HG02884 (cell line): ENCODE data around the gene PSPN.

Experiments
- ATAC-seq: cut with Tn5 transposase; IDR thresholded peaks from one replicate; pipeline ENCODE4 v1.9.1; 2021; ENCODE audit warnings: mild to moderate bottlenecking, moderate library complexity; ENCODE audit not compliant: unreplicated experiment

The PSPN gene

DNA sequence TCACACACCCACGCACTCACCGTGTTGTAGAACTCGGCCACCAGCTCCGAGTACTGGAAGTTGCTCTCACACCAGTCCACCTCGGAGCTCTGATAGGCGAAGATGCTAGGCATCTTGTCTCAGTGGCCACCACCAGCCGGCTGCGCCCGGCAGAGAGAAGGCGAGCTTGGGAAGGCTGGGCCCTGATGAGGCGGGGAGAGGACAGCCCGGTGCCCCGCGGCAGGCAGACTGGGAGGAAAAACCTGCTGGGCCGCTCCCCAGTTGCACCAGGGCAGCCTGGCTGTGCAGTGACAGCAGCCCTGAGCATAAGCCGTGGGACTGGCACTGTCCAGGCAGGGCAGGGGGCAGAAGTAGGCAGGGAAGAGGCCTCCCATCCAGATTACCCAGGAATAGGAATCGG is 42.3 kb downstream of the PSPN start, which contains the start of gene ACER1:
TSS of gene ACER1 (minus strand) at position 174 of the 400 bp plus-strand sequence. CDS start at position 113, 61 bp downstream.
- no peak for ATAC-seq

DNA sequence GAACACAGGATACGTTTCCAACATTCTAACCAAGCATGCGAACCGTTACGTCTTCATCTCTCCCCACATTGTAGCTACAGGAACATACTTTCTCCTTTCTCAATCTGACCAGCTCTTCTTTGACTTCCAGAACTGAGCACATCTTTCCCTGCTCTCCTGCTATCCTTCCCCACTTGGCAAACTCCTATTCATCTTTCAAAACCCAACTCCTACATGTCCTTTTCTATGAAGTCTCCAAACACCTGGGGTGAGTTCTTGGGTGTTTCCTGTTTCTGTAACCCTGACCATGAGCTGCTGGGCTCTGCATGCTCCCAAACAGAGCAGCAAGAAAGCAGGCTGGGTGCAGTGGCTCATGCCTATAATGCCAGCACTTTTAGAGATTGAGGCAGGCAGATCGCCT is 48.9 kb downstream of the PSPN start:
- ATAC-seq: no peak

DNA sequence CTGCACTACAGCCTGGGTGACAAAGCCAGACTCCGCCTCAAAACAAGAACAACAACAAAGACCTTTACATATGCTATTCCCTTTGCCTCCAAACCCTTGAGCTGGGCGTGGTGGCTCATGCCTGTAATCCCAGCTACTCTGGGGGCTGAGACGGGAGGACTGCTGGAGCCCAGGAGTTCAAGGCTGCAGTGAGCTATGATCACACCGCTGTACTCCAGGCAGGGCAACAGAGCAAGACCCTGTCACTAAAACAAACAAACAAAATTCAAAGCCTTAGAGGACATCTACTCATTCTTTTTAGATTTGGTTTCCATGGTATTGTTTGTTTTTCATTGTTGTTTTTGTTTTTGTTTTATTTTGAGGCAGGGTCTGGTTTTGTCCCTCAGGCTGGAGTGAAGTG is 50.1 kb downstream of the PSPN start:
- no peak for ATAC-seq
